Smooth muscle cell (in vitro differentiated cells): ENCODE measurements around the gene HDX. TPM values are rescaled to one million over a fixed set of nuclear protein-coding genes. Genes with fewer than 3 reads are reported as not detected.
A peak's percentile ranks its signal among the peaks of the same experiment; 100 is the strongest.

ENCODE experiments used
- DNase-seq: peaks from one replicate; lab custom pipeline; 2025; ENCODE audit not compliant: unreplicated experiment; lab: John Stamatoyannopoulos, UW
- H2AFZ ChIP-seq: fragments of 200-600 bp; sonication (generic); 2 replicates; pipeline ENCODE4 v1.6.0; 2016; ENCODE audit warnings: antibody characterized with exemption, low read depth, mild to moderate bottlenecking
- H3F3A ChIP-seq: fragments of 200-600 bp; sonication (generic); 2 replicates; pipeline ENCODE4 v1.6.0; 2017; ENCODE audit warnings: antibody characterized with exemption, low read depth
- H3K27ac ChIP-seq: fragments of 200-600 bp; sonication (generic); 2 replicates; pipeline ENCODE4 v1.5.1; 2016; ENCODE audit warnings: low read depth, mild to moderate bottlenecking
- H3K27me3 ChIP-seq: fragments of 200-600 bp; sonication (generic); 2 replicates; pipeline ENCODE4 v1.6.1; 2016; ENCODE audit warnings: low read depth, mild to moderate bottlenecking
- H3K36me3 ChIP-seq: fragments of 200-600 bp; sonication (generic); 2 replicates; pipeline ENCODE4 v1.5.1; 2016; ENCODE audit warnings: low read depth
- H3K4me1 ChIP-seq: fragments of 200-600 bp; sonication (generic); 2 replicates; pipeline ENCODE4 v1.5.1; 2016; ENCODE audit warnings: low read depth
- H3K4me2 ChIP-seq: fragments of 200-600 bp; sonication (generic); 2 replicates; pipeline ENCODE4 v1.6.0; 2016; ENCODE audit warnings: mild to moderate bottlenecking
- H3K4me3 ChIP-seq: fragments of 200-600 bp; sonication (generic); 2 replicates; pipeline ENCODE4 v1.5.1; 2016; ENCODE audit warnings: mild to moderate bottlenecking
- H3K79me2 ChIP-seq: fragments of 200-600 bp; sonication (generic); 2 replicates; pipeline ENCODE4 v1.6.0; 2016; ENCODE audit warnings: low read depth, mild to moderate bottlenecking
- H3K9ac ChIP-seq: fragments of 200-600 bp; sonication (generic); 2 replicates; pipeline ENCODE4 v1.6.0; 2016; ENCODE audit warnings: low read depth
- H3K9me3 ChIP-seq: fragments of 200-600 bp; sonication (generic); replicated peaks from 2 replicates; pipeline ENCODE4 v1.5.1; 2016; ENCODE audit warnings: low read depth
- H4K20me1 ChIP-seq: fragments of 200-600 bp; sonication (generic); 2 replicates; pipeline ENCODE4 v1.6.0; 2016; ENCODE audit warnings: low read depth
- CTCF ChIP-seq: fragments of 200-600 bp; sonication (generic); IDR thresholded peaks from 2 replicates; pipeline ENCODE4 v1.5.1; 2017; ENCODE audit warnings: borderline replicate concordance, mild to moderate bottlenecking, antibody characterized with exemption; ENCODE audit not compliant: insufficient read depth, poor library complexity, severe bottlenecking
- WGBS: methylation state at CpG from one replicate; pipeline ENCODE4 v1.1.7; 2016; ENCODE audit warnings: low lambda C conversion rate; 5-methylcytosine and 5-hydroxymethylcytosine counted together
- polyA plus RNA-seq: library from polyadenylated mRNA; unstranded; fragments of >200 nt; fragmentation: Nextera tagmentation; extraction: Ambion mirVana; gene quantifications from 2 replicates; pipeline ENCODE4 v1.2.1, GENCODE V29; 2016
- total RNA-seq: library from RNA; depleted of rRNA; stranded (reverse); fragments of >200 nt; gene quantifications from 2 replicates; pipeline ENCODE4 v1.2.3, GENCODE V29; 2014

Gene HDX
- total and polyA plus RNA-seq, 2 experiments from 2014 or later = 4.0 to 5.1 TPM

- no peak overlapping the region for H3K4me3 ChIP-seq
- no peak overlapping the region for H2AFZ ChIP-seq
- no peak overlapping the region for H3K4me2 ChIP-seq
- no peaks in the 10 kb centered on the region for H3K36me3 ChIP-seq
- H3K27me3 ChIP-seq = no peaks in the 10 kb centered on the region
- no peak for TF ChIP-seq CTCF
- no peaks in the 10 kb centered on the region for H3K4me1 ChIP-seq
- H3K9ac ChIP-seq = no peak overlapping the region
- no peaks in the 10 kb centered on the region for H3K9me3 ChIP-seq
- WGBS = 30% methylated on average over 2 of the region's 2 CpGs
- H4K20me1 ChIP-seq = no peaks in the 10 kb centered on the region
- no peaks in the 10 kb centered on the region for H3K79me2 ChIP-seq
- DNase-seq = no peak
- H3K27ac ChIP-seq = no peak overlapping the region
- H3F3A ChIP-seq = no peaks in the 10 kb centered on the region
Observed at GRCh38 chrX:84475596-84475995, 26.7 kb downstream of the HDX start.

DNA sequence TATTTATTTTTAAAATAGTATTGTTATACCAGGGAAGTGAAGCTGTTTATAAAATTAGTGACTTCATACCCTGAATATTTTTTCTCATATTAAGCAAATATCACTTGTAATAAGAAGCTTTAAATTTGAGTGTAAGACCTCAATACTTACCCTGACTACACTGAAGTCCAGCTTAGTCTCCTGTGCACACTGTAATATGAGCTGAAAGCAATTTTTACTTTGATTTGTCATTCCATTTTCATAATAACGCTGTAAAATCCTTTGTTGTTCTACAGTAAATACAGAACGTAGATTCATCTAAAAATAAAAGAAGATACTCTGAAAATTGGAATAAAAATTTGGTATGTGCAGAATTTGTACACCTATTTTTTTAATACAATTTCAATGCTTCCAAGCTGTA lies 27.2 kb downstream of the HDX start:
- no peak for TF ChIP-seq CTCF
- H3K9ac ChIP-seq = no peak overlapping the region
- no peaks in the 10 kb centered on the region for H3K27me3 ChIP-seq
- H3K4me2 ChIP-seq = no peak overlapping the region
- H3K36me3 ChIP-seq = no peaks in the 10 kb centered on the region
- no peak overlapping the region for H2AFZ ChIP-seq
- H3K27ac ChIP-seq = no peak overlapping the region
- no peaks in the 10 kb centered on the region for H3K79me2 ChIP-seq
- no peaks in the 10 kb centered on the region for H3K4me1 ChIP-seq
- no peaks in the 10 kb centered on the region for H4K20me1 ChIP-seq
- WGBS = 56% methylated on average over 2 of the region's 2 CpGs
- no peak for DNase-seq
- no peak overlapping the region for H3K4me3 ChIP-seq
- H3F3A ChIP-seq = no peaks in the 10 kb centered on the region
- H3K9me3 ChIP-seq = no peaks in the 10 kb centered on the region

DNA sequence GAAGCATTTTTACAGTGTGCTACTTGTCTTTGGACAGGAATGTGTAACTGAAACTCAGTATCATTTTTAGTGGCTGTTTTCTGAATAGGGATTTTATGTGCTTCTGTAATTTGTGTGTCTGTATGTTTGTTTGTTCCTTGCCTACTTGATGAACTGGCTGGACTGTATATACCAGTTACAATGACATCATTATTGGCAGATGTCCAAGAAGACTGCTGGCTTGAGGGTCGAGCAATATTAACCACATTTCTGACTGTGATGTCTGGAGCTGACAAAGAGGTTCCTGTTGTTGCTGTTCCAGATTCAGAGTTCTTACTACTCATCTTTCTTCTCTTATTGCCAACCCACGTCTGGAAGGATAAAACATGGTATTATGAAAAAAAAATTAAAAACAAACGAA lies 33.0 kb downstream of the HDX start:
- H2AFZ ChIP-seq = no peak overlapping the region
- DNase-seq = no peak
- H3F3A ChIP-seq = no peaks in the 10 kb centered on the region
- 29% methylated on average over 3 of the region's 3 CpGs for WGBS
- H3K27me3 ChIP-seq = no peaks in the 10 kb centered on the region
- H4K20me1 ChIP-seq = no peaks in the 10 kb centered on the region
- H3K4me2 ChIP-seq = peak overlapping the region; percentile 6
- no peaks in the 10 kb centered on the region for H3K9me3 ChIP-seq
- H3K36me3 ChIP-seq = no peaks in the 10 kb centered on the region
- no peak overlapping the region for H3K4me3 ChIP-seq
- no peaks in the 10 kb centered on the region for H3K4me1 ChIP-seq
- H3K27ac ChIP-seq = peak overlapping the region; percentile 75
- H3K9ac ChIP-seq = no peak overlapping the region
- no peak for TF ChIP-seq CTCF
- no peaks in the 10 kb centered on the region for H3K79me2 ChIP-seq

- Histone ChIP-seq H3K27ac (no peak overlapping the region), H3K79me2 (no peaks in the 10 kb centered on the region), H3K4me2 (no peak overlapping the region), H4K20me1 (no peaks in the 10 kb centered on the region), H3K4me1 (no peaks in the 10 kb centered on the region), H2AFZ (no peak overlapping the region), H3K4me3 (no peak overlapping the region), H3F3A (no peaks in the 10 kb centered on the region), H3K36me3 (no peaks in the 10 kb centered on the region), H3K9me3 (no peaks in the 10 kb centered on the region), H3K9ac (no peak overlapping the region), H3K27me3 (no peaks in the 10 kb centered on the region)
- WGBS = 64% methylated on average over 1 of the region's 1 CpG
- TF ChIP-seq CTCF = no peak
- DNase-seq = no peak
Observed at GRCh38 chrX:84467898-84468297, 34.4 kb downstream of the HDX start.
